ENCODE results near the gene NANOS1. TPM values are rescaled to one million over a fixed set of nuclear protein-coding genes. Genes with fewer than 3 reads are reported as not detected.
"Not testable (repeated sequence)": the region's sequence is repeated elsewhere in the genome, so short reads cannot be mapped to it uniquely, and the experiment has no call there.

Gene NANOS1
- total RNA-seq, 4 donors from 2014 or later: 0.19 to 1.7 (median 1.1) TPM

GRCh38 chr10:119025776-119026175, 3.7 kb upstream of the NANOS1 start:
- TF ChIP-seq POLR2A (IDR thresholded peaks at IDR 0.05): no peak
- TF ChIP-seq, protein P1, sequence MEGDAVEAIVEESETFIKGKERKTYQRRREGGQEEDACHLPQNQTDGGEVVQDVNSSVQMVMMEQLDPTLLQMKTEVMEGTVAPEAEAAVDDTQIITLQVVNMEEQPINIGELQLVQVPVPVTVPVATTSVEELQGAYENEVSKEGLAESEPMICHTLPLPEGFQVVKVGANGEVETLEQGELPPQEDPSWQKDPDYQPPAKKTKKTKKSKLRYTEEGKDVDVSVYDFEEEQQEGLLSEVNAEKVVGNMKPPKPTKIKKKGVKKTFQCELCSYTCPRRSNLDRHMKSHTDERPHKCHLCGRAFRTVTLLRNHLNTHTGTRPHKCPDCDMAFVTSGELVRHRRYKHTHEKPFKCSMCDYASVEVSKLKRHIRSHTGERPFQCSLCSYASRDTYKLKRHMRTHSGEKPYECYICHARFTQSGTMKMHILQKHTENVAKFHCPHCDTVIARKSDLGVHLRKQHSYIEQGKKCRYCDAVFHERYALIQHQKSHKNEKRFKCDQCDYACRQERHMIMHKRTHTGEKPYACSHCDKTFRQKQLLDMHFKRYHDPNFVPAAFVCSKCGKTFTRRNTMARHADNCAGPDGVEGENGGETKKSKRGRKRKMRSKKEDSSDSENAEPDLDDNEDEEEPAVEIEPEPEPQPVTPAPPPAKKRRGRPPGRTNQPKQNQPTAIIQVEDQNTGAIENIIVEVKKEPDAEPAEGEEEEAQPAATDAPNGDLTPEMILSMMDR (IDR thresholded peaks at IDR 0.05): no peak
- 66 to 70% methylated on average over 4 to 7 of the region's 7 CpGs for WGBS, 2 donors
- peaks cover 14 to 37% (median 14%) of the 10 kb centered on the region in 3 donors for H3K4me1 ChIP-seq
- DNase-seq: no peak
- no peak overlapping the region for H3K4me3 ChIP-seq
- intact Hi-C loops (cut with DNase I): no loop called here
- H3K9me3 ChIP-seq: no peaks in the 10 kb centered on the region
- peak overlapping the region; percentile 15 to 75 (median 29) for H3K27ac ChIP-seq
- no peaks in the 10 kb centered on the region for H3K27me3 ChIP-seq
- no peaks in the 10 kb centered on the region for H3K36me3 ChIP-seq

- WGBS, 2 donors: 54 to 55% methylated on average over 12 to 17 of the region's 18 CpGs
- no peaks in the 10 kb centered on the region for H3K36me3 ChIP-seq
- H3K4me3 ChIP-seq: no peak overlapping the region
- no peaks in the 10 kb centered on the region for H3K9me3 ChIP-seq
- H3K4me1 ChIP-seq: peaks cover 20 to 44% (median 21%) of the 10 kb centered on the region in 3 donors
- no peak for TF ChIP-seq POLR2A (IDR thresholded peaks at IDR 0.05)
- TF ChIP-seq, protein P1 (IDR thresholded peaks at IDR 0.05): no peak
- H3K27me3 ChIP-seq: no peaks in the 10 kb centered on the region
- DNase-seq: no peak
- peak overlapping the region in 3 of 4 donors; percentile 19 to 75 (median 39) for H3K27ac ChIP-seq
- intact Hi-C loops (cut with DNase I): no loop called here
These were observed 3.0 kb upstream of the NANOS1 start for GRCh38 chr10:119026301-119027110.

DNA sequence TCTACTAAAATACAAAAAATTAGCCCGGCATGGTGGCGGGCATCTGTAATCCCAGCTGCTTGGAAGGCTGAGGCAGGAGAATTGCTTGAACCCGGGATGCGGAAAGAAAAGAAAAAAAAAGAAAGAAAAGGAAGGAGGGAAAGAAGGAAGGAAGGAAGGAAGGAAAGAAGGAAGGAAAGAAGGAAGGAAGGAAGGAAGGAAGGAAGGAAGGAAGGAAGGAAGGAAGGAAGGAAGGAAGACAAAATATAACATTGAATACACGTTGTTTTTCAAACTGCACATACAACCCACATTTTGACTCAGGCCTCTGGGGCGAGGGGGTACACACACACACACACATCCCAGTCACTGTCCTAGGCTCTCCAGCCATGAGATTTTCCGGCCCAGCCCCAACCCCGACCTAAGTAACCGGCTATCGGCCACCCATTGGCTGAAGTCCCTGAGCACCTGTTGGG, 1.0 kb upstream of the NANOS1 start:
- H3K9me3 ChIP-seq; intact Hi-C loops (cut with DNase I); DNase-seq; H3K27me3 ChIP-seq: not testable (repeated sequence)
- Histone ChIP-seq H3K4me3 (peak overlapping the region in 3 of 4 donors; percentile 49 to 80 (median 70)), H3K27ac (peak overlapping the region in 3 of 4 donors; percentile 63 to 82 (median 79)), H3K36me3 (peaks cover 0 to 18% (median 5%) of the 10 kb centered on the region in 3 donors), H3K4me1 (peaks cover 20 to 52% (median 24%) of the 10 kb centered on the region in 3 donors)
- WGBS, 2 donors: 69 to 74% methylated on average over 10 of the region's 10 CpGs

GRCh38 chr10:119028900-119029612, 458 bp upstream of the NANOS1 start:
- Histone ChIP-seq H3K9me3 (no peaks in the 10 kb centered on the region), H3K36me3 (peaks cover 0 to 24% (median 9%) of the 10 kb centered on the region in 3 donors), H3K27me3 (no peaks in the 10 kb centered on the region), H3K4me3 (peak overlapping the region; percentile 49 to 80 (median 64)), H3K27ac (peak overlapping the region; percentile 31 to 82 (median 71)), H3K4me1 (peaks cover 20 to 52% (median 24%) of the 10 kb centered on the region in 3 donors)
- intact Hi-C loops (cut with DNase I): no loop called here
- 13 to 44% methylated on average over 3 to 11 of the region's 68 CpGs for WGBS, 2 donors
- TF ChIP-seq POLR2A (IDR thresholded peaks at IDR 0.05): no peak
- TF ChIP-seq, protein P1 (IDR thresholded peaks at IDR 0.05): peak in 4 of 6 experiments; percentile 29 to 46 (median 36)
- DNase-seq: peak; percentile 25

DNA sequence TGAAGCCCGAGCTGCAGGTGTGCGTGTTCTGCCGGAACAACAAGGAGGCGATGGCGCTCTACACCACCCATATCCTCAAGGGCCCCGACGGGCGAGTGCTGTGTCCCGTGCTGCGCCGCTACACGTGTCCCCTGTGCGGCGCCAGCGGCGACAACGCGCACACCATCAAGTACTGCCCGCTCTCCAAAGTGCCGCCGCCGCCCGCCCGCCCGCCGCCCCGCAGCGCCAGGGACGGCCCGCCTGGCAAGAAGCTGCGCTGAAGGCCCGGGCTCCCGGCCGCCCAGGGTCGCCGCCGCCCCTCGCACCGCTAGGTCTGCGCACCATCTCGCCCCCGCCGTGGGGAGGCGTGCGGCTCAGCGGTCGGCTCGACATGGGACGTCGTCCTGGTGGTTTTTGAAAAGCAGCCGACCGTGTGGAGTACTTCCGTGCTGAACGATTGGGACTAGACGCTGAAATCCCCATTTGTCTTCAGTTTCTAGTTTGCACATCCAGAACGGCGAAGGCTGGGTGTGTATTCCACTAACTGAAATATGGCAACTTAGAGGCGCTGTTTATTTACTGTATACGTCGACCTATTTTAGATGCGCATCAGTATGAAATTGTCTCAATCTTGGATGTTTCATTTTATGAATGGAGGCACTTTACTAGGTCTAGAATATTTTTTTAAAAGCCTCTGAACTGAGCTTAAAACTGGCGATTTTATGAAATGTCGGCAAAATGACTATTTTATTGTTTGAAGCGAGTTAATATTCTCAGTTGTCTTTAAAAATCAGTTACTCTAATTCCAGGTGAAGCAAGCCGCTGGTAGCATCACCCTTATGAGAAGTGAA, 1.1 kb downstream of the NANOS1 start:
- H3K4me1 ChIP-seq: peaks cover 18 to 44% (median 20%) of the 10 kb centered on the region in 3 donors
- TF ChIP-seq, protein P1 (IDR thresholded peaks at IDR 0.05): peak in 1 of 6 experiments; percentile 9
- TF ChIP-seq POLR2A (IDR thresholded peaks at IDR 0.05): no peak
- peak overlapping the region in 2 of 4 donors; percentile 53 to 82 for H3K27ac ChIP-seq
- 24 to 25% methylated on average over 10 to 11 of the region's 65 CpGs for WGBS, 2 donors
- intact Hi-C loops (cut with DNase I): loop anchor here (5.0 kb wide), 1 partner anchor 47 kb away; no protein-coding TSS in a partner anchor
- peak overlapping the region; percentile 49 to 80 (median 64) for H3K4me3 ChIP-seq
- no peaks in the 10 kb centered on the region for H3K27me3 ChIP-seq
- no peaks in the 10 kb centered on the region for H3K9me3 ChIP-seq
- peaks cover 0 to 40% (median 16%) of the 10 kb centered on the region in 3 donors for H3K36me3 ChIP-seq
- no peak for DNase-seq

Measured in esophagus squamous epithelium (tissue), 5 donors.